ENCODE results near the gene MAST3. TPM values are rescaled to one million over a fixed set of nuclear protein-coding genes. Genes with fewer than 3 reads are reported as not detected.

MAST3 gene
- polyA plus RNA-seq, 3 donors: 3.5 to 10.8 (median 5.5) TPM

DNA sequence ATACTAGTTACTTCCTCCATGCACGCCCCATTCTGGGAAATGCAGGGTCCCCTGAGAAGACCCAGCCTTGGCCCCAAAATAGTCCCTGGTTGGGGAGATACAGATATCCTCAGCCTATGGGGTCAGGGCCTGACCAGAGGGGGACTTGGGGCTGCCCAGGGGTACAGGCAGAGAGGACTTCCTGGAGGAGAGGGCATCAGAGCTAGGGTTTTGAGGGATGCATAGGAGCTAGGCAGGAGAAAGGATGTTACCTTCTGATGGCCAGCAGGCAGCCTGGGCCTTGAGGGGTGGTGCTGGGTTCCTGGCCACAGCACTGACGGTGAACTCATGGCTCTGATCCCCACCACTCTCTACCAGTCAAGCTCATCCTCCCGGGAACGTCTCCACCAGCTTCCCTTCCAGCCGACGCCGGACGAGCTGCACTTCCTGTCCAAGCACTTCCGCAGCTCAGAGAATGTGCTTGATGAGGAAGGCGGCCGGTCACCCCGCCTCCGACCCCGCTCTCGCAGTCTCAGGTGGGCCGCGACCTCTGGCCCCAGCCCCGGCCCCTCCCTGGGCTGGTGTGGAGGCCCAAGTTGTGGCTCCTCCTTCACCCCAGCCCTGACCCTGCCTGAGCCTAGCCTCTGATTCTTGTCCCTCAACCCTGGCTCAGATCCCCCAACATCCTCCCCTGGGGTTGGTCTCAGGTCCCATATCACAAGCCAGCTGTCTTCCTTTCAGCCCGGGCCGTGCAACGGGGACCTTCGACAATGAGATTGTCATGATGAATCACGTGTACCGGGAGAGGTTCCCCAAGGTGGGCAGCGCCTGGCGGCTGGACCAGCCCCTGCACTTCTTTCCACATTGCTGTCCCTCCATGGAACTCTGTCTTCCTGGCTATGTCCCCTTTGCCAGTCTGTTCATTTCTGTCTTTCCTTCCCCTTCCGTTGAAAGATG lies 25.6 kb downstream of the MAST3 start:
- 72 to 79% (median 74%) methylated on average over 24 to 27 of the region's 27 CpGs for WGBS, 3 donors
- H3K27ac ChIP-seq (ENCODE audit: low read depth, low read length): no peak overlapping the region

DNA sequence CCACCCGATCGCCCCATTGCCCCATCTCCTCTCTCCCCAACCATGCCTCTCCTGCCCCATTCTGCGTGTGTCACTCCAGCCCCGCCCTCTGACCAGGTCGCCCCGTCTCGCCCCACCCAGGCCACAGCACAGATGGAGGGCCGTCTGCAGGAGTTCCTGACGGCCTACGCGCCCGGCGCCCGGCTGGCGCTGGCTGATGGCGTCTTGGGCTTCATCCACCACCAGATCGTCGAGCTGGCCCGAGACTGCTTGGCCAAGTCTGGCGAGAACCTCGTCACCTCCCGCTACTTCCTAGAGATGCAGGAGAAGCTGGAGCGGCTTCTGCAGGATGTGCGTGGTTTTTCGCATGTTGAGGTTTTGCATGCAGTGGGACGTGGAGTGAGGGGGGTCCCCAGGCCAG lies 26.2 kb downstream of the MAST3 start:
- WGBS, 3 donors: 72 to 85% (median 75%) methylated on average over 26 of the region's 26 CpGs
- H3K27ac ChIP-seq (ENCODE audit: low read depth, low read length): no peak overlapping the region

DNA sequence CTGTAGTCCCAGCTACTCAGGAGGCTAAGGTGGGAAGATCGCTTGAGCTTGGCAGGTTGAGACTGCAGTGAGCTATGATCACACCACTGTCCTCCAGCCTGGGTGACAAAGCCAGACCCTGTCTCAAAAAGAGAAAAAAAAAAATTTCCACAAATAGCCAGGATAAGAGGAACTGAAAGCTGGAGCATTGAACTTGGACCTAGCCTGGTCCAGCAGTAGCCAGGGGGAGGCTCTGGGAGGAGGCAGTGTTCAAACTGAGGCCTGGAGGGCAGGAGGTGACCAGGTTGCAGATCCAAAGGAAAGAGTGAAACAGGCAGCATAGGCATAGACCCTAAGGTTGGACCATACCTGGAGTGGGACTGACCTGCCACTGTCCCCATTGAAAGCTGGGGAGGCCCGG lies 28.5 kb downstream of the MAST3 start:
- 67 to 100% (median 68%) methylated on average over 2 of the region's 2 CpGs for WGBS, 3 donors
- no peak overlapping the region for H3K27ac ChIP-seq (ENCODE audit: low read depth, low read length)

DNA sequence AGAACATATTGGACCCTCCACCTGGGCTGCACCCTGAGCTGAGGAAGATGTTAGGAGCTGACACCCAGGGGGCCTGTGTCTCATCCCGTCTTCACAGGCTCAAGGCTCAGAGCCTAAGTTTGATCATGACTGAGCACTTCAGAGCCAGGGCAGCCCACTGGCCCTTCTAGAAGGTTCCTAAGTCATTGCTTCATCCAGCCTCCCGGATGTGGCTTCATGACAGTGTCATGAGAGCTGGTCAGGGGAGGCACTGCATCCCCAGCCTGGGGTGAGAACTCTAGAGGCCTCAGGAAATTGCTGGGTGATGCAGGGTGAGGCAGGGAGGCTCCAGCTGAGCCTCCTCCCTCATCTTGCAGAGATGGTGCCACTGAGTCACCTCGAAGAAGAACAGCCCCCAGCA lies 30.5 kb downstream of the MAST3 start:
- 59 to 87% (median 75%) methylated on average over 3 of the region's 3 CpGs for WGBS, 3 donors
- H3K27ac ChIP-seq (ENCODE audit: low read depth, low read length): no peak overlapping the region

DNA sequence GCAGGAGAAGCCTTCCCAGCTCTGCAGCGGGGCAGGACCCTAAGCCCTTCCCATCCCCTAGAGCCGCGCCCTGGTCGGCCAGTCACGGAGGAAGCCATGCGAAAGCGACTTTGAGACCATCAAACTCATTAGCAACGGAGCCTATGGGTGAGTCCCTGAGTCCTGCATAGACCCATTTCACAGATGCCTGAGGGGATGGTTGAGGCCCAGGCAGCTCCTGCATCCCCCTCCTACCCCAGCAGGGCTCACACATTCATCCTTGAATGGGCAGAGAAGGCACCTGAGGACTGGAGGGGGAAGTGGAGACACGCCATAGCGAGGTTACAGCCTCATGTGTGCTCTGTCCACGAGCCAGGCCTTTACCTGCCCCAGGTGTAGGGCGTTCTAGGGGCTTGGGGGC lies 31.2 kb downstream of the MAST3 start:
- no peak overlapping the region for H3K27ac ChIP-seq (ENCODE audit: low read depth, low read length)
- WGBS, 3 donors: 93 to 97% (median 97%) methylated on average over 12 of the region's 12 CpGs

DNA sequence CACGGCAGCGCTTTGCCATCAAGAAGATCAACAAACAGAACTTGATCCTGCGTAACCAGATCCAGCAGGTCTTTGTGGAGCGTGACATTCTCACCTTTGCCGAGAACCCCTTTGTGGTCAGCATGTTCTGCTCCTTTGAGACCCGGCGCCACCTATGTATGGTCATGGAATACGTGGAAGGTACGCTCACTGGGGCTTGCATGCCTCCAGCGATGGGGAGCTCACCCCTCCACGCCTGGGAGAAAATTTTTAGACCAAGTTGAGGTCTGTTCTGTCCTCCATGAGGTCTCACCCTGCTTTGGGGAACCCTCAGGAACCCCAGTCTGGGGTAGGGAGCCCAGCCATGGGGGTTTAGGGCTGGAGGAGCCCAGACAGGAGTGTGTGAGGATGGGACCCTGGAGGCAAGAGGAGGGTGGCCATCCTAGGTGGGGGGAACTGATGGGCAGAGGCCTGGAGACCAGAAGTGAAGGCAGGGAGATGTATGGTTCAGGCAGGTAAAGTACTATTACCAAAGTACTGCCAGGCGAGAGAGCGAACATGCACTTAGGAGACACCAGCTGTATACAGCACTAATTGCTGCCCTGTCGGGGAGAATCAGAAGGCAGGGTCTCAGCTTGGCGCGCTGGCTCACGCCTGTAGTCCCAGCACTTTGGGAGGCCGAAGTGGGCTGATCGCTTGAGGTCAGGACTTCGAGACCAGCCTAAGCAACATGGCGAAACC lies 33.1 kb downstream of the MAST3 start:
- no peak overlapping the region for H3K27ac ChIP-seq (ENCODE audit: low read depth, low read length)
- 95 to 96% (median 95%) methylated on average over 21 of the region's 21 CpGs for WGBS, 3 donors

DNA sequence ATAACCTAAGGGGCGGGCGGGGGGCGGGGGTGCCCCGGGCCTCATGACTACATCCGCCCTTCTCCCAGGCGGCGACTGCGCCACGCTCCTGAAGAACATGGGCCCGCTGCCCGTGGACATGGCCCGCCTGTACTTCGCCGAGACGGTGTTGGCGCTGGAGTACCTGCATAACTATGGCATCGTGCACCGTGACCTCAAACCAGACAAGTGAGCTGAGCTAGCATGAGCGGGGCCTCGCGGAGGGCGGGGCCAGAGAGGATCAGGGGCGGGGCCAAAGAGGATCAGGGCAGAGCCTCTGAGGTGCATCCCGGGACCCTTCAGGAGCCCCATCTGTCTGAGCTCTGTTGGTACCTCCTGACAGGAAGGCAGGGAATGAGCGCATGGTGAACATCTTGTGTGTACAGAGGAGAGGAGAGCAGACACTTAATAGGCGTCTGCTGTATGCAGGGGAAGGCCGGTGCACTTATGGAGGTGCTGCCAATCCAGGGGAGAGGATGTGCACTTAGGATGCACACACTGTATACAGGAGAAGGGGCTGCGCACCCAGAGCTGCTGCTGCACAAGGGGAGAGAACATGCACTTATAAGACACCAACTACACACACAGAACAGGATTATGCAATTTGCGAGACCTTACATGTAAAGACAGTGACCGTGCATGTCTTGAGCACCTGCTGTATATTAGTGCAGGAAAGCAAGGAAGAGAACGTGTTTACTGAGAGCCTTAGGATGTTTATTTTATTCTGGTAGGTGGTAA lies 34.4 kb downstream of the MAST3 start:
- no peak overlapping the region for H3K27ac ChIP-seq (ENCODE audit: low read depth, low read length)
- WGBS, 3 donors: 83 to 86% (median 85%) methylated on average over 31 of the region's 31 CpGs

DNA sequence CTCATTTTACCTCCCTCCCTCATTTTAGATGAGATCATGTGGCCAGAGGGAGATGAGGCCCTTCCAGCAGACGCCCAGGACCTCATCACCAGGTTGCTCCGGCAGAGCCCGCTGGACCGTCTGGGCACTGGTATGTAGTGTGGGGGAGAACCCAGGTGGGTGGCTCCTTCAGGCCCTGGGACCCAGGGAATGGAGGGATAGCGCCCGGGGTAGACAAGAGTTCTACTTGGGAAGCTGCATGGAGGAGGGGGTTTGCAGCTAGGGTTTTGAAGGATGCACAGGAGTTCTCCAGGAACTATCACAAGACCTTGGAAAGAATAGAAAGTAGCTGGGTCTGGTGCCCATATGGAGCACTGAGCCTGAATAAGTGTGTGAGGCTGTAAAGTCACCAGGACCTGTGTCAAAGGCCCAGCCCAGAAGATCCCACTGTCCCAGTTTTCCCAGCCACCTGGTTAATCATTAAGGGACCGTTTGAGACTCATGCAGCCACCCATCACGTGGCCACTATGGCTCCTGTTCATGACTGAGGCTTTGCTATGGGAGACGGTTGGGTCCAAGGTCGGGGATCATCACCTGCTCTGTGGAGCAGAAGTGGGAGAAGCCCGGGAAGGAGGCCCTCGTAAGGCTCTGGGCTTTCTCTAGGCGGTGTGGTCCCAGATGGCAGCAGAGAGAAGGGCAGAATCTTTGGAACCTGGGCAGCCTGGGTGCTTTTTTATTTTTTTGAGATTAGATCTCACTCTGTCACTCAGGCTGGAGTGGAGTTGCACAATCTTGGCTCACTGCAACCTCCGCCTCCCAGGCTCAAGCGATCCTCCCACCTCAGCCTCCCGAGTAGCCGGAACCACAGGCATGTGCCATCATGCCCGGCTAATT lies 38.4 kb downstream of the MAST3 start:
- 65 to 93% (median 92%) methylated on average over 18 of the region's 18 CpGs for WGBS, 3 donors
- no peak overlapping the region for H3K27ac ChIP-seq (ENCODE audit: low read depth, low read length)

DNA sequence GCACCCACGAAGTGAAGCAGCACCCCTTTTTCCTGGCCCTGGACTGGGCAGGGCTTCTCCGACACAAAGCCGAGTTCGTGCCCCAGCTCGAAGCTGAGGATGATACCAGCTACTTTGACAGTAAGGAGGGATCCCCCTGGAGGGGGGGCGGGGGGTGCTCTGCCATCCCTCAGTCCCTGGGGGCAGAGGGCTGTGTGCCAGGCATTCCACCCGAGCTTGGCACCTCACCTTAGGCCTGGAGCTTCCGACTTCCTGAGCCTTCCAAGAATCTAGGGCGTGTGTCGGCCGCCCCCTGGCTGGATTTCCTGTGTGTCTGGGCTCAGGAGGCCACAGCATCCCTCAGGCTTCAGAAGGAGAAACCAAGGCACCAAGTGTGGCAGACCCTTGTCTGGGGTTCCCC lies 39.7 kb downstream of the MAST3 start:
- H3K27ac ChIP-seq (ENCODE audit: low read depth, low read length): no peak overlapping the region
- 80 to 89% (median 87%) methylated on average over 11 of the region's 11 CpGs for WGBS, 3 donors

DNA sequence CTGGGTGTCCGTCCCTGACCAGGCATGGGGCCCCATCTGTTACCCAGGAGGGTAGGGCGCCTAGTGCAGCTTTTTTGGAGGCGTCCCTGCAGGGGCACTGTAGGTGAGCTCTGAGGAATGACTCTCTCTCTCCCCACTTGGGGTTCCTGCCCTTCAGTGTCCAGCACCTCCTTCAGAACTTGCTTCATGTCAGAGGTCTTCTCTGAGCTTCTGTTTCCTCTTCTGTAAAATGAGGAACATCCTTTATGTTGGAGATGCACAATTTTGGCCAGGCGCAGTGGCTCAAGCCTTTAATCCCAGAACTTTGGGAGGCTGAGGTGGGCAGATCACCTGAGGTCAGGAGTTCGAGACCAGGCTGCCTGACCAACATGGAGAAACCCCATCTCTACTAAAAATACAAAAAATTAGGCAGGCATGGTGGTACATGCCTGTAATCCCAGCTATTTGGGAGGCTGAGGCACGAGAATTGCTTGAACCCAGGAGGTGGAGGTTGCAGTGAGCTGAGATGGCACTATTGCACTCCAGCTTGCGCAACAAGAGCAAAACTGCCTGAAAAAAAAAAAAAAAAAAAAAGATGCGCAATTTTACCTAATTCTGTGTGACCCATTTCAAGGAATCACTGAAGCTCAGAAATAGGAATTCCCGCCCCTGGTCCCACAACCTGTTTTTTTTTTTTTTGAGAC lies 40.2 kb downstream of the MAST3 start:
- WGBS, 3 donors: 89 to 95% (median 90%) methylated on average over 9 of the region's 9 CpGs
- H3K27ac ChIP-seq (ENCODE audit: low read depth, low read length): no peak overlapping the region

DNA sequence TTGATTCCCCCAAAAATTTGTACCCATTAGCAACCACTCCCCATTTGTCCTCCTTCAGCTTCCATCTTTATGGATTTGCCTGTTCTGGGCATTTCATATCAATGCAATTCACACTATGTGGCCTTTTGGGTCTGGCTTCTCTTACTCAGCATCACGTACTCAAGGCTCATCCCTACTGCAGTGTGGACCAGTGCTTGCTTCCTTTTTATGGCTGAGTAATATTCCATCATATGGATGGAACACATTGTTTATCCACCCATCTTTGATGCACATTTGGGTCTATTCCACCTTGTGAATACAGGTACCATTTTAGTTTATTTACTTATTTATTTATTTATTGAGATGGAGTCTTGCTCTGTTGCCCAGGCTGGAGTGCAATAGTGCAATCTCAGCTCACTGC lies 42.9 kb downstream of the MAST3 start:
- 100% methylated on average over 1 of the region's 1 CpG for WGBS, 3 donors
- H3K27ac ChIP-seq (ENCODE audit: low read depth, low read length): no peak overlapping the region

DNA sequence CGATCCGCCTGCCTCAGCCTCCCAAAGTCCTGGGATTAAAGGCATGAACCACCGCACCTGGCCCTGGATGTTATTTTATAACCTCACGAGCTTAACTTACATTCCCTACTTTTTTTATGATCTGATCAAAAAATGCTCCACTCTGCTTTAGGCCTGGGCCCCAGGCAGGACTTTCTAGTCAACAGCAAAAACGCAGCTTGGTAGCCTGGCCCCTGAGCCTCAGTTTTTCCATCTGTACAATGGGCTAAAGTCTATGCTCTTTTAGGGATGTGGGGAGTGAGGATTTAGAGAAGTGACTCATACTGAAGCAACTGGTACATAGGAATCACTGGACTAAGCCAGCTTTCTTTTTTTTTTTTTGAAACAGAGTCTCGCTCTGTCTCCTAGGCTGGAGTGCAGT lies 43.5 kb downstream of the MAST3 start:
- WGBS, 3 donors: 91 to 97% (median 96%) methylated on average over 5 to 6 of the region's 6 CpGs
- H3K27ac ChIP-seq (ENCODE audit: low read depth, low read length): no peak overlapping the region

DNA sequence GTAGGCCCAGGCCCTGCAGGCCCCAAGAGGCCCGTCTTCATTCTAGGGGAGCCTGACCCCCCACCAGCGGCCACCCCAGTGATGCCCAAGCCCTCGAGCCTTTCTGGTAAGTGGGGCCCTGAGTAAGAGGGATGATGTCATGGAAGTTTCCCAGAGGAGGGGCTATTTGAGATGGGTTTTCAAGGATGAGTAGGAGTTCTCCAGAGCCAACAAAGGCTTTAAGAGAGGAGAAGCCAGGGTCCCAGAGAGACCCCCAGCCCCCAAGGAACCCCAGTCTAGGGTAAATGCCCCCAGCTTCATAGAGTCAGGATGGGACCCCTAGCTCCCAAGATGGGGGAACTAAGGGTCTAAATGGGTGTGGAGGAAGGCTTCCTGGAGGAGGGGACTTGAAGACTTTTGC lies 46.3 kb downstream of the MAST3 start:
- H3K27ac ChIP-seq (ENCODE audit: low read depth, low read length): no peak overlapping the region
- WGBS, 3 donors: 96 to 98% (median 97%) methylated on average over 3 of the region's 3 CpGs

DNA sequence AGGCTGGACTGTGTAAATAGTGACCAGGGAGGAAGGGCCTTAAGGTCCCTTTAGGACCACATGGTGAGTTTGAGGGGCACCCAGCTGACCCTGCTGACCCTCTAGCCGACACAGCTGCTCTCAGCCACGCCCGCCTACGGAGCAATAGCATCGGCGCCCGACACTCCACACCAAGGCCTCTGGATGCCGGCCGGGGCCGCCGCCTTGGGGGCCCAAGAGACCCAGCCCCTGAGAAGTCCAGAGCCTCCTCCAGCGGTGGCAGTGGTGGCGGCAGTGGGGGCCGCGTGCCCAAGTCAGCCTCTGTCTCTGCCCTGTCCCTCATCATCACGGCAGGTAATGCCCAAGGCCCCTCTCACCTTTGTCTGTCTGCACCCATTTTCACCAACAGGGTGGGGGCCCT lies 46.8 kb downstream of the MAST3 start:
- WGBS, 3 donors: 91 to 94% (median 92%) methylated on average over 16 of the region's 16 CpGs
- no peak overlapping the region for H3K27ac ChIP-seq (ENCODE audit: low read depth, low read length)

DNA sequence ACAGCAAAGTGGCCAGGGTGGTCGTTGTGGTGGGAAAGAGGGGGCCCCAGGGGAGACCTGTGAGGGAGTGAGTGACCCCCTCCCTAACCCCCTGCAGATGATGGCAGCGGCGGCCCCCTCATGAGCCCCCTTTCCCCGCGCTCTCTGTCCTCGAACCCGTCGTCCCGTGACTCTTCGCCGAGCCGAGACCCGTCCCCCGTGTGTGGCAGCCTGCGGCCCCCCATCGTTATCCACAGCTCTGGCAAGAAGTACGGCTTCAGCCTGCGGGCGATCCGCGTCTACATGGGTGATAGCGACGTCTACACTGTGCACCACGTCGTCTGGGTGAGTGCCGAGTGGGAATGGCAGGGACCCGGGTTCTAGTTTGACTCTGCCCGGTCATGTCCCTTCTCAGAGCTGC lies 47.3 kb downstream of the MAST3 start:
- no peak overlapping the region for H3K27ac ChIP-seq (ENCODE audit: low read depth, low read length)
- 96 to 97% (median 96%) methylated on average over 20 to 28 of the region's 28 CpGs for WGBS, 3 donors

DNA sequence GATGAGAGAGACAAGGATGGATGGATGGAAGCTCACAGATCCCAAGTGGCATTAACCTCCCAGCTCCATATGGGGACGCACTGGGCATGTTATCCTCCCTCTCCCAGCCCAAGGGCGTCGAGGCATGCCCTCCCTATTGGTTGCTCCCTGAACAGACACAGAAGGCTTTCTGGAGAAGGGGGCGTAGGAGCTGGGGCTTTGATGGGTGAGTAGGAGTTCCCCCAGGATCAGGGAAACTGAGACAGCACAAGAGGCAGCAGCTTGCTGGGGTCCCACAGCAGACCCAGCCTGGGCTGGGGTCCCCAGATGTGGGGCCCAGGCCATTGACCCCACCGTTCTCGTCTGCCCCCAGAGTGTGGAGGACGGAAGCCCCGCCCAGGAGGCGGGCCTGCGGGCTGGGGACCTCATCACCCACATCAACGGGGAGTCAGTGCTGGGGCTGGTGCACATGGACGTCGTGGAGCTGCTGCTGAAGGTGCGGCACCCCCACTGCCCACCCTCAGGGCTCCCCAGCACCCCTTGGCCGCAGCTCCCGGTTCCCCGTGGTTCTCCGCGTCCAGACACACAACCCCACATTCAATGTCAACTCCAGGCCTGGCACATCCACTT lies 47.9 kb downstream of the MAST3 start:
- WGBS, 3 donors: 94 to 97% (median 97%) methylated on average over 15 to 19 of the region's 19 CpGs

DNA sequence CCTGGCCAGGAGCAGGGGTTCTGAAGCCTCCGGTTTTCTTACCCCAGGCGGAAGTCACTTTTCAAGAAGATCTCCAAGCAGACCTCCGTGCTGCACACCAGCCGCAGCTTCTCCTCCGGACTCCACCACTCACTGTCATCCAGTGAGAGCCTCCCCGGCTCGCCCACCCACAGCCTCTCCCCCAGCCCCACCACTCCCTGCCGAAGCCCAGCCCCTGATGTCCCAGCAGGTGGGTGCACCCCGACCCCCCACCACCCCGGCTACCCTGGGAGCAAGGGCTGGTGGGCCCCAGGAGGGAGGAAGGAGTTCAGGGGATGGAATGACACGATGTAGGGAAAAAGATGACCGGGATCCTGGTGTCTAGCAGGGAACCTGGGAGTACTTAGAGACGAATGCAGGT lies 49.8 kb downstream of the MAST3 start:
- 92 to 94% (median 94%) methylated on average over 13 of the region's 13 CpGs for WGBS, 3 donors
- no peak overlapping the region for H3K27ac ChIP-seq (ENCODE audit: low read depth, low read length)

More for the DNA sequence above, 47.9 kb downstream of the MAST3 start:
- no peak overlapping the region for H3K27ac ChIP-seq (ENCODE audit: low read depth, low read length)
